Middle frontal gyrus (tissue), 1 donor: Measurements from ENCODE around the gene SMIM41.
"Not testable (repeated sequence)": the region's sequence is repeated elsewhere in the genome, so short reads cannot be mapped to it uniquely, and the experiment has no call there.

Experiments
- DNase-seq: peaks from one replicate; pipeline ENCODE4 v3.0.0-alpha.2; 2015; ENCODE audit warnings: low spot score; ENCODE audit errors: extremely low spot score

SMIM41 gene

GRCh38 chr12:52084491-52085231, 5.2 kb downstream of the SMIM41 start:
- DNase-seq = no peak

DNA sequence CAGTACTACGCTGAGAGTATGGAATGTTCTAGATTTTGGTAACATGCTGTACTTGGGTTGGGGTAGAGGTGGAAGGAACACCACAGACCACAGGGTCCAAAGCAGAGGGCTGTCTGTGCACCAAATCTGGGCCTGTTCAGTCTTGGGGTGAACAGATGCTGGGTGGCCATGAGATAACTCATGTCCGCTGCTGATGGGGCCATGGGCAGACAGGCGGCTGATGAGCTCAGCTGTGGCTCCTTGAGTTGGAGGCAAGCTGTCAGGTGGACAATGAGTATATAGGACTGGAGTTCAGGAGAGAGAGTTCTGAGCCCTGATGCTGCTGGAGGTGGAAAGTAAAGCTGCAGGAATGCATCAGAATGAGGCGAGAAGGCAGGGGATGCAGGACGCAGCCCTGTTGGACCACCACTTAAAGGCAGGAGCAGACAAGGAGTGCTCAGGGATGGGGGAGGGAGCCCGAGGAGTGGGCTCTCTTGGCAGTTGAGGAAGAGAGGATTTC, 6.2 kb downstream of the SMIM41 start:
- DNase-seq = no peak

GRCh38 chr12:52086366-52086765, 6.9 kb downstream of the SMIM41 start:
- no peak for DNase-seq

- no peak for DNase-seq
These were observed 7.7 kb downstream of the SMIM41 start for GRCh38 chr12:52086944-52087835.

DNA sequence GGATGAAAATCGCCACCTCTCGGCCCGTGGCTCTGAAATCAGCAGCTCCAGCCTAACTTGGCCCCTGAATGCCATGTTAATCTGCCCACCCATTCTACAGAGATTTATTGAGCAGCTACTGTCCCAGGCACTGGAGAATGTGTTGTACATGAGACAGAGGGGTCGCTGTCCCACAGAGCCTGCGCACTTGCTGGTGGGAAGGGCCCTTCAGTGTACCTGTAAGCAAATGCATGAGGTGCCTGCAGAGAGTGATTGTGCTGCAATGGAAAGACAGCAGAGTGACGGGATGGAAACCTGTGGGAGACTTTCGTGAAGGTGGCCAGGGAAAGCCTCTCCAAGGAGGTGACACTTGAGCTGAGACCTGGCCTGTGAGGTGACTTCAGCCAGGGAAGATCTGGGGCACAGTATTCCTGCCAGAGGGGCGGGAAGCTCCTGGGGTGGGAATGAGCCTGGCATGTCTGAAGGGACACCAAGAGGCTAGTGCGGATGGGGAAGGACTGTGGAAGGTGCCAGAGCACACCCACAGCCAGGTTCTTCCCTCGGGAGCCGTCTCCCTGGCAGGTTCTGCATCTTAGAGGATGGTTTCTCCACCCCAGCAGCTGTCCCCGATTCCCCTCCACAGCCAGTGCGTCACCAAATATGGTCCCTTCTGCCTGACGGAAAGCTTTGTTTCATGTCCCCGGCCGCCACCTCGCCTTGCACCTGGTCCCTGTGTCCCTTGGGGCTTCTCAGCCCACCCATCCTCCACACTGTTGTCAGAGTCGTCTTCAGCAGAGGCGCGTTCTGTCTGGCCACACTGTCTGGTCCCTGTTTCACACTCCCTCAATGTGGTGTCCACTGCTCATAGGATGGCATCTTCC, 8.7 kb downstream of the SMIM41 start:
- no peak for DNase-seq

DNA sequence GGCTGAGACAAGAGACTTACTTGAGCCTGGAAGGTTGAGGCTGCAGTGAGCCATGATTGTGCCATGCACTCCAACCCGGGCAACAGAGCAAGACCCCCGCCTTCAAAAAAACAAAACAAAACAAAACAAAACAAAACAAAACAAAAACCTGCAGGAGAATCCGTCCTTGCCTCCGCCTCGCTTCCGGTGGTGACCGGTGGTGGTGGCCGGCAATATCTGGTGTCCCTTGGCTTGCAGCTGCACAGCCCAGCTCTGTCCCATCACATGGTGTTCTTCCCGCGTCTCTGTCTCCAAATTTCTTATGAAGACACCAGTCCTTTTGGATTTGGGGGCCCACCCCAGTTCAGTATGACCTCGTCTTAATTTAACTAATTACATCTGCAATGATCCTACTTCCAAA, 10.0 kb downstream of the SMIM41 start:
- DNase-seq = no peak

DNA sequence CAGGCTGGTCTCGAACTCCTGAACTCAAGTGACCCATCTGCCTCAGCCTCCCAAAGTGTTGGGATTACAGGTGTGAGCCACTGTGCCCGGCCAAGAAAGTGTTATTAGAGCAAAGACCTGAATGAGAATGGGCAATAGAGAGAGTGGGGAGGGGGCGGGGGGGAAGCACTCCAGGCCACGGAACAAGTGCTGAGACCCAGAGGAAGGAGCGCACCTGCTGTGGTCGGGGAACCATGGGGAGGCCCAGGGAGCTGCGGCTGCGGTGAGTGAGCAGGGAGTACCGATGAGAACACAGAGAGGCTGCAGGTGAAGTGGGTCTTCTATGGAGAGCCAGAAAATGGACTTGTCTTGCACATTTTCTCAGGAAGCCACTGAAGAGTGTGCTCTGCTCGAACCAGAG, 10.8 kb downstream of the SMIM41 start:
- no peak for DNase-seq

DNA sequence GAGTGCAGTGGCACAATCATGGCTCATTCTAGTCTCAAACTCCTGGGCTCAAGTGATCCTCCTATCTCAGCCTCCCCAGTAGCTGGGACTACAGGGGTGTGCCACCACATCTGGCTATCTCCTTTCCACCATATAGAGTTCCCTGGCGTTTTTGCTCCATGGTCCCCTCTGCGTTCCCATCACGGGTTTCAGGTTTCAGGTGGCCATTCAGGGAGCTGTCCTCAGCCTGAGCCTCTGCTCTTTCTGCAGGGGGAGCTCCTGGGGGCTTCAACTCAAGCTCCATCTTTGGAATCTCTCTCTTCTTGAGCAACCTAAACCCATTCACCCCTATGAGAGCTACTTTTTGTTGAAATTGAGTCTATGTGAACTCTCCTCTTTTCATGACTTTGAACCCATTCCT, 11.6 kb downstream of the SMIM41 start:
- DNase-seq = no peak

DNA sequence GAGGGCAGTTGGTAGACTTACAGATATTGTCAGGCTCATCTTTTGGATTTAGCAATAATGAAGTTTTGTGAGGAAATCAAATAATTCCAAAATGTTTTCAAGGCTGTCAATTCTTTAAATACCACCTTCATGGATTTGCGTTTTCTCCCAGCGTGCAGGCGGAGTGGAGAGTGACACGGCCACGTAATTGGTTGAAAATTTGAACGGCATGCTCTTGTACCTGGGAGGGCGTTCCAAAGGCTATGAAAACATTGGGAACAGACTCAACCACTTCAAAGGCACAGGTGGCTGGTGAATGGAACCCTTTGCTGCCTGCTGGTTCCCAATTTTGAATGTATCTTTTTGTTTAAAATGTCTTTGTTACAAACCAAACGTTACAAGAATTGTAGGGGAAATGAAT, 12.4 kb downstream of the SMIM41 start:
- DNase-seq = no peak

GRCh38 chr12:52093346-52093745, 13.8 kb downstream of the SMIM41 start:
- no peak for DNase-seq

DNA sequence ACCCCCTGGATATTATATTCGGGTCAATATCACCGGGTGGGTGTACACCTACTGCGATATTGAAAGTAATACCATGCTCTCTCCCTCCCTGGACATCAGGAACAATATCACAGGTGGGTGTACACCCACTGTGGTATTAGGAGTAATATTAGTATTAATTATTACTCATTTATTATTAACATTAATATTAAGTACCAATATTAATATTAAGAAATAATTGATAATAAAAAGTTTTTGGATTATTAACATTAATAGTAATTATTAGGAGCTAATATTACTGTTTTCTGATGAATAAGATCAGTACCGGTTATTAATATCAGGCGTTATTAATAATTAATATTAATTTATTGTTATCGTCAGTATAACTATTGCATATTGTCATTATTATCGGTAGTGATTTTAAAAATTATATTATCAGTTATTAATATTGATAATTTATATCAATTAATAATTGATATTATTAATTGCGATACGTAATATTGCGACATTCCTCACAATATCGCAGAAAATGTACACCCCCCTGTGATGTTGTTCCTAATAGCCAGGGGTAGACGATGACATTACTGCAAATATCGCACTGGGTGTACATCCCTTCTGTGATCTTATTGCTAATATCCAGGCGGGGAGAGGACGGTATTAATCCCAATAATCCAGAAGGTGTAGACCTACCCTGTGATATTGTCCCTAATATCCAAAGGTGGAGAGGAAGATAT, 17.0 kb downstream of the SMIM41 start:
- DNase-seq = no peak

GRCh38 chr12:52097045-52097666, 17.7 kb downstream of the SMIM41 start:
- no peak for DNase-seq

- DNase-seq = not testable (repeated sequence)
These were observed 25.1 kb downstream of the SMIM41 start for GRCh38 chr12:52104431-52105089.

- DNase-seq = not testable (repeated sequence)
These were observed 37.0 kb downstream of the SMIM41 start for GRCh38 chr12:52116222-52117125.

- DNase-seq = not testable (repeated sequence)
These were observed 38.4 kb downstream of the SMIM41 start for GRCh38 chr12:52117806-52118475.

- no peak for DNase-seq
These were observed 40.1 kb downstream of the SMIM41 start for GRCh38 chr12:52119398-52120254.
